GM18505 (cell line): ENCODE measurements around the gene DVL3.
"Not testable (repeated sequence)": the region's sequence is repeated elsewhere in the genome, so short reads cannot be mapped to it uniquely, and the experiment has no call there.

Experiments
- ATAC-seq: cut with Tn5 transposase; IDR thresholded peaks from one replicate; pipeline ENCODE4 v1.9.1; 2021; ENCODE audit not compliant: unreplicated experiment
- POLR2A ChIP-seq: IDR thresholded peaks from 4 replicates; pipeline ENCODE4 v1.6.1; 2011; ENCODE audit warnings: borderline replicate concordance; ENCODE audit not compliant: insufficient read depth, insufficient read length; ENCODE audit errors: extremely low read depth

DVL3 gene

GRCh38 chr3:184154885-184155643, at the start of gene DVL3:
Gene DVL3, plus strand, starts transcription at chr3:184155377. Its CDS starts 259 bp downstream, at chr3:184155636.
- peak; percentile 61 for ATAC-seq
- peak; percentile 52 for TF ChIP-seq POLR2A

DNA sequence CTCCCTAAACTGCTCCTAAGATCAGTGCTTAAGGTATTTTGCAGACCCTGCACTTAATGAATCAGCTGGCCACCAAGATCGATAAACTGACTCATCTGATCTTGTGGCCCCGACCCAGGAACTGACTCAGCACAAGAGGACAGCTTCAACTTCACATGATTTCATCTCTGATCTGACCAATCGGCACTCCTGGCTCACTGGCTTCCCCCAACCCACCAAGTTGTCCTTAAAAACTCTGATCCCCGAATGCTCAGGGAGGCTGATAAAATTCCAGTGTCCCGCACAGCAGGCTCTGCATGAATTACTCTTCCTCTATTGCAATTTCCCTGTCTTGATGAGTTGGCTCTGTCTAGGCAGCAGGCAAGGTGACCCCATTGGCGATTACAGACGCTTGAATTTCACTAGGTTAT, 44.9 kb upstream of the DVL3 start:
- TF ChIP-seq POLR2A: no peak
- ATAC-seq: no peak

GRCh38 chr3:184116017-184116416, 39.2 kb upstream of the DVL3 start:
- TF ChIP-seq POLR2A: no peak
- no peak for ATAC-seq

DNA sequence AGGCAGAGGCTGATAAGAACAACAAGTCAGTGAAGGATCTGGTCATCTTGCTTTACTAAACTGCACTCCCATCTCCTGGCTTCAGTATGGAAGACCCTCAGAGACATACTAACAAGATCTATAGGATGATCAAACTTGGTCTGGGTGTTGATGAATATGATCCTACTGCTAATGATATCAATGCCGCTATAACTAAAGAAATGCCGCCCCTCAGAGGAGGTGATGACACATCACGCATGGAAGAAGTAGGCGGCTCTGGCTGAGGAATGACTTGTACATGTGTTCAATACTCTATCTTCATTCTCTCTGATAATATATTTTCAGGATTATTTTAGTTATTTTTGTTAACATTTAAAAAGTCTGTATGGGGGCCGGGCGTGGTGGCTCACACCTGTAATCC, 37.5 kb upstream of the DVL3 start:
- TF ChIP-seq POLR2A: no peak
- ATAC-seq: no peak

GRCh38 chr3:184121031-184121430, 34.1 kb upstream of the DVL3 start:
- not testable (repeated sequence) for ATAC-seq

DNA sequence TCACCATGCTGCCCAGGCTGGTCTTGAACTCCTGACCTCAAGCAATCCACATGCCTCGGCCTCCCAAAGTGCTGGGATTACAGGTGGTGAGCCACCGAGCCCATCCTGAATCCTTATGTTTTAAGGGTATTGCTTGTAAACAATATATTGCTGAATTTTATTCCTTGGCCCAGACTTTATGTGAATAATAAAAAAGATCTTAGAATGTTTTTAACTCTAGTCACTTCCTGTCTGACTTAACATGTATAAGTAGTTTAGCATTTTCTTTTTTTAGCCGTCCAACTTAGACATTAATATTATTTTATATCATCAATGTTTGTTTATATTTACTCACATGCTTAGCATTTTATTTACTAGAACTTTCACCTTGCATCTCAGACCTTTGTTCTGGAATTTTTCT, 29.2 kb upstream of the DVL3 start:
- no peak for TF ChIP-seq POLR2A
- ATAC-seq: no peak

GRCh38 chr3:184129012-184129411, 26.2 kb upstream of the DVL3 start:
- TF ChIP-seq POLR2A: no peak
- no peak for ATAC-seq

DNA sequence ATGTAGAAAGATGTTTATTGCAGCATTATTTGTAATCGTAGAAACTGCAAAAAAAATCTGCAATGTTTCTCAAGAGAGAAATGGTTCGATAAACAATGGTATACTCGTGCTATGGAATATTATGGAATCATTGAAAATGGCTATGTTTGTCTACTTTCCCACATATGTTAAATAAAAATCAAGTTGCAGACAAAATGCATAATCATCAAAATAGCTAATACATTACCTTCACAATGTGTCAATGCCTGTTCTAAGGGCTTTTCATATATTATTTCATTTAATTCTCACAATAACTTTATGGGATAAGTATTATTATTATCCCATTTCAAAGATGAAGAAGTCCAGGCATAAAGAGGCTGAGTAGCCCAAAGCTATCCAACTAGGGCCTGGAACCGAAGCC, 22.2 kb upstream of the DVL3 start:
- TF ChIP-seq POLR2A: no peak
- ATAC-seq: no peak

DNA sequence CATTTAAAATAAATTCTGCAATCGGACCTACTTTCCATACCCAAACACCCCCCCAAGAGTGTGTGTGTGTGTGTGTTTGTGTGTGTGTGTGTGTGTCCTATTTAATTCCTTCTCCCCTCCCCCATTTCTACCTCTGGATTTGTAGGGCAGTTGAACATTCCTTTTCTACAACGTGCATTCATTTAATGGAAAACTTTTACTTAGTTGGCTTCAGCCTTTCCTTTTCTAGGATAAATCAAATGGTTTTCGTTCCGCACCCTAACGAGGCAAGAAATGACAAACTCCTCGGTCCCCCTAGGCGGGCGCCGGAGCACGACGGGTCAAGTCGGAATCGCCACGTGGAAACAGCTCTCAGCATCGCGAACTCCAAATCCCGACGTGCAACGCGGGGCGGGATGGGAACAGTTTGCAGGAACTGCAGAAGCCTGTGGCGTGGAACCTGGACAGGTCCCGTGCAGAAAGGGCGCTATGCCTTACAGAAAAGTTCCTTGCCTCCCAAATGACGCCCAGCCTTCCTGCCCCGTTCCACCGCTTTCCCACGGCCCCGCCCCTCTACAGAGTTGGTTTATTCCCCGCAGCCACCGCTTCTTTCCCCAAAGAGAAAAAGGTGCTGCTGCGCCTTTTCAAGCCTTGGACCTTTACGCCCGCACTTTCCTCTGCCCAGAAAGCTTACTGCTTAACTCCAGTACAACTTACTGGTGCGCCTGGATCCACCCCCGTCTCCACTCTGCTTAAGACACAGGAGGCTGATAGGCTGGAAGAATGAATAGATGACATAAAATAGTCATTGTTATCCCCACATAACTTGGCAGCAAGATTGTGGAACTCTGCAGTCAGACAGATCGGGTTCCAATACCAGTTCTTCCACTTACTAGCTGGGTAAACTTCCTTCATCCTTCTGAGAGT, 21.1 kb upstream of the DVL3 start:
- no peak for ATAC-seq
- peak; percentile 64 for TF ChIP-seq POLR2A

- TF ChIP-seq POLR2A: no peak
- no peak for ATAC-seq
Observed at GRCh38 chr3:184134746-184135148, 20.4 kb upstream of the DVL3 start.

- TF ChIP-seq POLR2A: peak; percentile 89
- peak; percentile 87 for ATAC-seq
Observed at GRCh38 chr3:184135149-184135910, 19.8 kb upstream of the DVL3 start, which contains the start of gene EIF2B5. Gene EIF2B5, plus strand, starts transcription at chr3:184135358. Its CDS starts 28 bp downstream, at chr3:184135386.

DNA sequence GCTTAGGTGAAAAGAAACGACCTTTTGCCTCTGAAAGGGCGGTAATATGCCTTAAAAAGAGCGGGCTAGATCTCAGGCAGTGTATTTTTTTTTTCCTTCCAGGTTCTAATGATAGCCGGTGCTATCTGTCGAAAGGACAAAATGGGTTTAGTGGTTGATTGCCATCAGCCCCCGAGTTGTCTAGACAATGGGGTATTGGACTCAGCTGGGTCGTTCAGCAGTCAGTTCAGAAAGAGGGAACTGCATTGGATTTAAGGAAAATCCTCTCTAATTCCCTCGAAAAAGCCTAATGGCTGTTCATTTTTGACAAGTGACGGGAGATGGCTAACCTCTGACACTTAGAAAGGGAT, 19.3 kb upstream of the DVL3 start:
- TF ChIP-seq POLR2A: no peak
- ATAC-seq: no peak

GRCh38 chr3:184140436-184140835, 14.7 kb upstream of the DVL3 start:
- no peak for TF ChIP-seq POLR2A
- no peak for ATAC-seq
